Natural killer cell (primary cell): Measurements from ENCODE around the gene DPP3. TPM values are rescaled to one million over a fixed set of nuclear protein-coding genes. Genes with fewer than 3 reads are reported as not detected.

Source experiments
- ATAC-seq, 3 donors: fragments of 150-1000 bp in 2 of 3; fragments of 200-7000 bp in 1 of 3; cut with Tn5 transposase; 1 replicate in 1 of 3; 2 replicates in 2 of 3; pipeline ENCODE4 v1.10.0; 2021; ENCODE audit warnings: mild to moderate bottlenecking in 2 of 3, moderate library complexity in 2 of 3
- DNase-seq, 2 donors: peaks; one replicate each; pipeline versions ENCODE4 v3.0.0 to v3.0.0-alpha.2; 2013 to 2021; ENCODE audit warnings: mixed read lengths in 1 of 2
- H3K27ac ChIP-seq: one replicate; pipeline ENCODE4 v1.5.1; 2013; ENCODE audit warnings: mild to moderate bottlenecking, low read length
- H3K27me3 ChIP-seq: one replicate; pipeline ENCODE4 v1.6.1; 2013; ENCODE audit warnings: low read length; ENCODE audit not compliant: control insufficient read depth, insufficient read depth
- H3K36me3 ChIP-seq: one replicate; pipeline ENCODE4 v1.6.1; 2013; ENCODE audit warnings: low read length; ENCODE audit not compliant: control insufficient read depth, insufficient read depth
- H3K4me1 ChIP-seq: one replicate; pipeline ENCODE4 v1.6.1; 2013; ENCODE audit warnings: low read length; ENCODE audit not compliant: control insufficient read depth, insufficient read depth
- H3K4me3 ChIP-seq: one replicate; pipeline ENCODE4 v1.5.1; 2013; ENCODE audit warnings: low read length
- H3K9me3 ChIP-seq: one replicate; pipeline ENCODE4 v1.6.1; 2013; ENCODE audit warnings: low read length; ENCODE audit not compliant: control insufficient read depth, insufficient read depth
- H3K27ac Mint-ChIP-seq, 2 donors: one replicate each; pipeline ENCODE4 v1.8.0; 2022; ENCODE audit warnings: mild to moderate bottlenecking in 2 of 2, mixed read lengths in 2 of 2, moderate library complexity in 1 of 2
- H3K27me3 Mint-ChIP-seq, 2 donors: one replicate each; pipeline ENCODE4 v1.8.0; 2022; ENCODE audit warnings: low read depth in 2 of 2, mixed read lengths in 2 of 2
- H3K36me3 Mint-ChIP-seq: one replicate; pipeline ENCODE4 v1.8.0; 2022; ENCODE audit warnings: mixed read lengths
- H3K4me1 Mint-ChIP-seq, 2 donors: one replicate each; pipeline ENCODE4 v1.8.0; 2022; ENCODE audit warnings: mixed read lengths in 2 of 2
- H3K4me3 Mint-ChIP-seq: one replicate; pipeline ENCODE4 v1.8.0; 2022; ENCODE audit warnings: mild to moderate bottlenecking, moderate library complexity, mixed read lengths
- H3K9me3 Mint-ChIP-seq, 2 donors: one replicate each; pipeline ENCODE4 v1.8.0; 2022; ENCODE audit warnings: mixed read lengths in 2 of 2
- WGBS: methylation state at CpG from one replicate; pipeline ENCODE4 v1.1.7; 2013; ENCODE audit warnings: missing lambda C conversion rate; ENCODE audit not compliant: insufficient coverage; 5-methylcytosine and 5-hydroxymethylcytosine counted together
- intact Hi-C: fragments of 100-400 bp; cut with micrococcal nuclease; formaldehyde crosslinking; loops from one replicate; pipeline ENCODE4 v1.14.2; 2022
- total RNA-seq, 4 donors: library from RNA; stranded (reverse); fragments of 120-200 nt in 1 of 4; gene quantifications; one replicate each; pipeline versions ENCODE4 v1.2.3 to v1.2.4, GENCODE V29; 2013 to 2022
- TF ChIP-seq, protein P1 (sequence below): fragments of 200-600 bp; IDR thresholded peaks from one replicate; pipeline ENCODE4 v1.8.0; 2022; ENCODE audit warnings: antibody characterized with exemption

The DPP3 gene
- total RNA-seq, 3 donors from 2014 or later (not counting 1 experiment from before 2014, with no cell fraction given) = 37.4 to 42.9 (median 38.6) TPM

DNA sequence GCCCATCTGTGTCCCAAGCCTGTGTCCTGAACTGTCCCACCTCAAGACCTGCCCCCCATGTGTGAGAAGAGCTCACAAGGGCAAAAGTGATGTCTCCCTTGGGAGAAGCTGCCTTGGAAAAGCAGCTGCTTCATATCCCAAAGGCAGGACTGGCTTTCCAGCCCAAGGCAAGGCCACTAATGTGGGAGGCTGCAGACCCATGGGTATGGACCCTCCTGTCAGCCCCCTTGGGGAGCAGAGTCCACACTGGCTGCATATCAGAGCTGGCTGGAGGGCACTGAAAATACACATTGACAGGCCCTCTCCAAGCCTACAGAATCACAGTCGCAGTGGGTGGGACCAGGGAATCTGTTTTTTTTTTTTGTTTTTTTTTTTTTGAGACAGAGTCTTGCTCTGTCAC is 10.8 kb upstream of the DPP3 start:
- no peak overlapping the region for H3K27ac ChIP-seq
- no peaks in the 10 kb centered on the region for H3K27me3 ChIP-seq
- H3K4me3 Mint-ChIP-seq = no peak overlapping the region
- H3K27ac Mint-ChIP-seq = no peak overlapping the region
- intact Hi-C loops = no loop called here
- no peak for DNase-seq
- H3K4me1 Mint-ChIP-seq = peaks cover 13 to 21% of the 10 kb centered on the region in 2 donors
- H3K27me3 Mint-ChIP-seq = no peaks in the 10 kb centered on the region
- H3K9me3 ChIP-seq = no peaks in the 10 kb centered on the region
- ATAC-seq = no peak
- 100% methylated on average over 1 of the region's 1 CpG for WGBS
- no peaks in the 10 kb centered on the region for H3K36me3 ChIP-seq
- TF ChIP-seq, protein P1, sequence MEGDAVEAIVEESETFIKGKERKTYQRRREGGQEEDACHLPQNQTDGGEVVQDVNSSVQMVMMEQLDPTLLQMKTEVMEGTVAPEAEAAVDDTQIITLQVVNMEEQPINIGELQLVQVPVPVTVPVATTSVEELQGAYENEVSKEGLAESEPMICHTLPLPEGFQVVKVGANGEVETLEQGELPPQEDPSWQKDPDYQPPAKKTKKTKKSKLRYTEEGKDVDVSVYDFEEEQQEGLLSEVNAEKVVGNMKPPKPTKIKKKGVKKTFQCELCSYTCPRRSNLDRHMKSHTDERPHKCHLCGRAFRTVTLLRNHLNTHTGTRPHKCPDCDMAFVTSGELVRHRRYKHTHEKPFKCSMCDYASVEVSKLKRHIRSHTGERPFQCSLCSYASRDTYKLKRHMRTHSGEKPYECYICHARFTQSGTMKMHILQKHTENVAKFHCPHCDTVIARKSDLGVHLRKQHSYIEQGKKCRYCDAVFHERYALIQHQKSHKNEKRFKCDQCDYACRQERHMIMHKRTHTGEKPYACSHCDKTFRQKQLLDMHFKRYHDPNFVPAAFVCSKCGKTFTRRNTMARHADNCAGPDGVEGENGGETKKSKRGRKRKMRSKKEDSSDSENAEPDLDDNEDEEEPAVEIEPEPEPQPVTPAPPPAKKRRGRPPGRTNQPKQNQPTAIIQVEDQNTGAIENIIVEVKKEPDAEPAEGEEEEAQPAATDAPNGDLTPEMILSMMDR = no peak
- H3K36me3 Mint-ChIP-seq = no peaks in the 10 kb centered on the region
- H3K9me3 Mint-ChIP-seq = no peaks in the 10 kb centered on the region
- peaks cover 20% of the 10 kb centered on the region for H3K4me1 ChIP-seq
- no peak overlapping the region for H3K4me3 ChIP-seq

DNA sequence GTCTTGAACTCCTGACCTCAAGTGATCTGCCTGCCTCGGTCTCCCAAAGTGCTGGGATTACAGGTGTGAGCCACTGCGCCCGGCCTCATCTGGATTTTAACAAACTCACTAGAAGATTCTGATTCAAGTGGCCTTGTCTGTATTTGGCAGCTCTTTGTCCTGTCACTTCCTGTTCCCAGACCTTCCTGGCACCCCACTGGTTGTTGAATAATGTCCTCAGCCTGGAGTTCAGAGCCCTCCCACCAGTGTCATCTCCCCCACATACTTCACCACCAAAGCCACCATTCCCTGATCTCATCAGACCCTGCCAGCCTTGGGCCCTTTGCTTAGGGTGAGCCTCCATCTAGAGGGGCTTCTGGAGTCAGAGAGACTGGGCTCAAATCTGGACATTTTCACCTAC is 10.2 kb upstream of the DPP3 start:
- ATAC-seq (no peak), DNase-seq (no peak)
- Mint-ChIP-seq H3K27ac (no peak overlapping the region), H3K4me3 (no peak overlapping the region), H3K9me3 (no peaks in the 10 kb centered on the region), H3K4me1 (peaks cover 13 to 21% of the 10 kb centered on the region in 2 donors), H3K36me3 (no peaks in the 10 kb centered on the region), H3K27me3 (no peaks in the 10 kb centered on the region)
- WGBS = 94% methylated on average over 3 of the region's 3 CpGs
- no peak overlapping the region for H3K27ac ChIP-seq
- intact Hi-C loops = no loop called here
- no peaks in the 10 kb centered on the region for H3K9me3 ChIP-seq
- H3K27me3 ChIP-seq = no peaks in the 10 kb centered on the region
- TF ChIP-seq, protein P1 = no peak
- no peak overlapping the region for H3K4me3 ChIP-seq
- no peaks in the 10 kb centered on the region for H3K36me3 ChIP-seq
- peaks cover 20% of the 10 kb centered on the region for H3K4me1 ChIP-seq

DNA sequence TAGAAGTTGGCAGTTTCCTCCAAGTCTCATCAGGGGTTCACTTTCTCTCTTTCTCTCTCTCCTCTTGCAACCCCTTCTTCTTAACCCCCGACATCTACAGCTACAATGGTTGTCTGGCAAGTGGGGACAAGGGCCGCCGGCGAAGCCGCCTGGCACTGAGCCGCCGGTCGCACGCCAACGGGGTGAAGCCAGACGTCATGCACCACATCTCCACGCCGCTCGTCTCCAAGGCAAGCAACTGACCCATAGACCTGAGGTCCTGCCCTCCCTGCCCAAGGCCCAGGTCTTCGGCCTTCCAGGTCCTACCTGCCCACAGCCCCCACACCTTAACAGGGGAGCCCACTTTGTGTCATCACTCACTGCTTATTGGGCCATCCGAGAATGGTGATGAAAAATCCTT is 9.1 kb upstream of the DPP3 start:
- no peak overlapping the region for H3K27ac Mint-ChIP-seq
- no peaks in the 10 kb centered on the region for H3K27me3 Mint-ChIP-seq
- H3K9me3 ChIP-seq = no peaks in the 10 kb centered on the region
- no peak overlapping the region for H3K4me3 ChIP-seq
- DNase-seq (no peak), ATAC-seq (no peak)
- no peaks in the 10 kb centered on the region for H3K9me3 Mint-ChIP-seq
- H3K4me1 ChIP-seq = peaks cover 14% of the 10 kb centered on the region
- whole genome bisulfite sequencing = 96% methylated on average over 16 of the region's 16 CpGs
- no peaks in the 10 kb centered on the region for H3K36me3 ChIP-seq
- no peaks in the 10 kb centered on the region for H3K27me3 ChIP-seq
- no peak overlapping the region for H3K4me3 Mint-ChIP-seq
- H3K4me1 Mint-ChIP-seq = peaks cover 8 to 12% of the 10 kb centered on the region in 2 donors
- TF ChIP-seq, protein P1 = no peak
- H3K36me3 Mint-ChIP-seq = no peaks in the 10 kb centered on the region
- no peak overlapping the region for H3K27ac ChIP-seq
- intact Hi-C loops = no loop called here

DNA sequence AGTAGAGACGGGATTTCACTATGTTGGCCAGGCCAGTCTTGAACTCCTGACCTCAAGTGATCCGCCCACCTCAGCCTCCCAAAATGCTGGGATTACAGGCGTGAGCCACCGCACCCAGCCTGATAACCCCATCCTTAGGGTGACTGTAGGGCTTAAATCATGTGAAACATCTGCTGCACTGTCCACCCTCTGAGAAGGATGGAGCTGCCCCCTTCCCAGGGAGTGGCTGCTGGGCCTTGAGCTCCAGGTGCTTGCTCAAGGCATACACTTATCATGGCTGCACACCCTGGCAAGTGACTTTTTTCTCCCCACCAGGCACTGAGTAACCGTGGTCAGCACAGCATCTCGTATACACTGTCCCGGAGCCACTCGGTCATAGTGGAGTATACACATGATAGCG is 8.2 kb upstream of the DPP3 start:
- Histone ChIP-seq H3K27ac (no peak overlapping the region), H3K36me3 (no peaks in the 10 kb centered on the region), H3K4me3 (no peak overlapping the region), H3K9me3 (no peaks in the 10 kb centered on the region), H3K27me3 (no peaks in the 10 kb centered on the region), H3K4me1 (peaks cover 10% of the 10 kb centered on the region)
- DNase-seq (no peak), ATAC-seq (no peak)
- TF ChIP-seq, protein P1 = no peak
- Mint-ChIP-seq H3K27me3 (no peaks in the 10 kb centered on the region), H3K27ac (no peak overlapping the region), H3K9me3 (no peaks in the 10 kb centered on the region), H3K36me3 (no peaks in the 10 kb centered on the region), H3K4me1 (peaks cover 5 to 12% of the 10 kb centered on the region in 2 donors), H3K4me3 (no peak overlapping the region)
- 95% methylated on average over 9 of the region's 9 CpGs for WGBS
- intact Hi-C loops = no loop called here
